ENCODE results near the gene TTC34.

TTC34 gene

DNA sequence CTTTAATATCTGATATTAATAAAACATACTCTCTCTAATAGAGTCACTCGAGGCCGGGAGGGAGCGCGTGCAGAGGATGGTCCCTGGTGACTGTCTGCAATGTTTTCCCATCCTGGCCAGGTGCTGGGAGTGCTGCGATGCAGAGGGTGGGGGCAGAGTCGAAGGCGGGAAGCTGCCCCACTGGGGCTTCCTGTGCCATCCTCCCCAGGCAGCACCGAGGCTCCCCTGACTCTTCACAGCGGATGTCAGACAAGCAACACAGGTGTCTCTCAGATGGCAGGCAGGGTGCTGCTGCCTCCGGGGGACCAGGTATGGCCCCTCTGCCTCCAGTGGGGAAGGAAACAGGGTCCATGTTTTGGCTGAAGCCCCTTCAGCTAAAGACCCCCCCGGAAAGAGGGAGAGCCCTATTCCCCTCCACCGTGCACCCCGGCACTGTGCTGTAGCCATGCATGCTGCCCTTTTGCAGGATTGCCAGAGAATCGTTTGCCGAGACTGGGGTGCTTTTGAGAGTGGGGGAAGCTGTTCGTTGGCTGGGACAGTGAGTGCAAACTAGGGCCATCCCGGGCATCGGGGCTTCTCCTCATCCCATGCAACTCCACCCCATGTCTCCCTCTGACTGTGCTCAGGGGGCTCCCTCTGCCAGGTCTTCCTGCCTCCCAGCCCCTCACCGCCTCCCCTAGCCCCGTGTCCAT, 32.1 kb upstream of the TTC34 start:
- TF ChIP-seq, protein P1, sequence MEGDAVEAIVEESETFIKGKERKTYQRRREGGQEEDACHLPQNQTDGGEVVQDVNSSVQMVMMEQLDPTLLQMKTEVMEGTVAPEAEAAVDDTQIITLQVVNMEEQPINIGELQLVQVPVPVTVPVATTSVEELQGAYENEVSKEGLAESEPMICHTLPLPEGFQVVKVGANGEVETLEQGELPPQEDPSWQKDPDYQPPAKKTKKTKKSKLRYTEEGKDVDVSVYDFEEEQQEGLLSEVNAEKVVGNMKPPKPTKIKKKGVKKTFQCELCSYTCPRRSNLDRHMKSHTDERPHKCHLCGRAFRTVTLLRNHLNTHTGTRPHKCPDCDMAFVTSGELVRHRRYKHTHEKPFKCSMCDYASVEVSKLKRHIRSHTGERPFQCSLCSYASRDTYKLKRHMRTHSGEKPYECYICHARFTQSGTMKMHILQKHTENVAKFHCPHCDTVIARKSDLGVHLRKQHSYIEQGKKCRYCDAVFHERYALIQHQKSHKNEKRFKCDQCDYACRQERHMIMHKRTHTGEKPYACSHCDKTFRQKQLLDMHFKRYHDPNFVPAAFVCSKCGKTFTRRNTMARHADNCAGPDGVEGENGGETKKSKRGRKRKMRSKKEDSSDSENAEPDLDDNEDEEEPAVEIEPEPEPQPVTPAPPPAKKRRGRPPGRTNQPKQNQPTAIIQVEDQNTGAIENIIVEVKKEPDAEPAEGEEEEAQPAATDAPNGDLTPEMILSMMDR (conservative IDR thresholded peaks at IDR 0.05; ENCODE audit: low read depth, low read length): no peak
- no peak for DNase-seq (ENCODE audit: low read depth)
- no peak overlapping the region for H3K4me3 ChIP-seq (ENCODE audit: low read length)

DNA sequence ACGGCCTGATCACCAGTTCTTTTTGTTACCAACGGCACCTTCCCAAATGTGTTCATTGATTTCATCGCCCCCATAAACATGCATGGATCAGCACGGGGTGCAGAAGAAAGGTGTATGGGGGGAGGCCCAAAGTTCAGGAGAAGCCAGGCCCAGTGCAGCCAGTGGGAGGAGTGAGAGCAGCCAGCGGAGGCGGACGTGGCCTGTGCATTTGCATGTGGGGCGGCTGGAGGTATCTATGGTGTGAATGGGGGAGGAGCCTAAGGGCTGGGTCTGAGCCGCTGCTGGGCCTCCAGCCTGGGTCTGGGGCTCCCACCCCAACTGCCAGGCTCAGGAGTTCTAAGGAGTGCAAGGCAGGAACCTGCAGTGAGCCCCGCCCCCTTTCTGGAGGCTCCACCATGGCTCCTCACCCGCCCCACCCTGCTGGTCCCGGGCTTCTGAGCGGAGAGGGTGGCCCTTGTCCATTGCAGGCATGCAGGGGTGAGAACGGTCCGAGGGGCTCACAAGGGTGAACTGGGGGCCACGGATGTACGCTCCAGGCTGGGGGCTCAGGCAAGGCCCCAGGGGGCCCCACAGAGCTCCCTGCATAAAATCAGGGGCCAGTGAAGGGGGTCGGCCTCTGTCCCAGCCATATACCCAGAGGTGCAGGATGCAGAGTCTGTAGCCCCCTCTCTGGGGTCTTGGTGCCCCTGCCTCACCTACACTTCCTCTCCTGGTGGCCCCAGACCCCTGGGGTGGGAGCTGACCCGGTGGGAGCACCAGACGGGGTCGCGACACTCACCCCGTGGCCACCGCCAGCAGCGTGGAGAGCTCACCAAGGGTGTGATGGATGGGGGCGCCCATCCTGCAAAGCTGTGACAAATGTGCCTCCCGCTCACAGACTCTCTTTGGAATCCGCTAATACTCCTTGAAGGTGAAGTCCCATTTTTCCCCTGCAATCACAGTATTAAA, 31.3 kb upstream of the TTC34 start:
- no peak overlapping the region for H3K4me3 ChIP-seq (ENCODE audit: low read length)
- TF ChIP-seq, protein P1 (conservative IDR thresholded peaks at IDR 0.05; ENCODE audit: low read depth, low read length): no peak
- no peak for DNase-seq (ENCODE audit: low read depth)

DNA sequence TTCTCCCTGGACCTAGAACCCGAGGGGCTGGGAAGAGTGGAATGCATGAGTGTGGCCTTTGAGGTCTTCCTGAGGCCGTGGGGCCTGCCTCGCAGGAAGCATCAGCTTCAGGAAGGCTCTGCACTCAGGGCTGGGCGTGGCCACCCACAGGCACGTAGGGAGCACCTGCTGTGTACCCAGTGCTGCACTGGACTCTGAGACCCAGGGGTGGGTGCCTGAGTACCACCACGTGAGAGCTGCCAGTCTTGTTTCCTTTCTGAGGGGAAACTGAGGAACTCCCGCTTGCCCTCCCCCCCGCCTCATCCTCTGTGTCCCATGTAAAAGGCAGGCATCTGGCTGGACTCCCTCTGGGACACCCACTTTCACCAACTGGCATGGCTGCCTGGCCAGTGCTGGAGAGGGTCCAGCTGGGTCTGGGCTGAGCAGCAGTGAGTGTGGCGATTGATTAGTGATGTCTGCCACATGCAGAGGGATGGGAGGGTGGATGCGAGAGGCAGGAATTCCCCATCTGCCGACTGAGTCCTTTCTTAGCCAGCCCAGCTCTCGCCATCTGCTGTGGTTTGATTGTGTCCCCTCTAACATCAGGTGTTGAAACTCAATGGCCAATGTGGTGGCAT, 30.2 kb upstream of the TTC34 start:
- DNase-seq (ENCODE audit: low read depth): no peak
- TF ChIP-seq, protein P1 (conservative IDR thresholded peaks at IDR 0.05; ENCODE audit: low read depth, low read length): no peak
- no peak overlapping the region for H3K4me3 ChIP-seq (ENCODE audit: low read length)

DNA sequence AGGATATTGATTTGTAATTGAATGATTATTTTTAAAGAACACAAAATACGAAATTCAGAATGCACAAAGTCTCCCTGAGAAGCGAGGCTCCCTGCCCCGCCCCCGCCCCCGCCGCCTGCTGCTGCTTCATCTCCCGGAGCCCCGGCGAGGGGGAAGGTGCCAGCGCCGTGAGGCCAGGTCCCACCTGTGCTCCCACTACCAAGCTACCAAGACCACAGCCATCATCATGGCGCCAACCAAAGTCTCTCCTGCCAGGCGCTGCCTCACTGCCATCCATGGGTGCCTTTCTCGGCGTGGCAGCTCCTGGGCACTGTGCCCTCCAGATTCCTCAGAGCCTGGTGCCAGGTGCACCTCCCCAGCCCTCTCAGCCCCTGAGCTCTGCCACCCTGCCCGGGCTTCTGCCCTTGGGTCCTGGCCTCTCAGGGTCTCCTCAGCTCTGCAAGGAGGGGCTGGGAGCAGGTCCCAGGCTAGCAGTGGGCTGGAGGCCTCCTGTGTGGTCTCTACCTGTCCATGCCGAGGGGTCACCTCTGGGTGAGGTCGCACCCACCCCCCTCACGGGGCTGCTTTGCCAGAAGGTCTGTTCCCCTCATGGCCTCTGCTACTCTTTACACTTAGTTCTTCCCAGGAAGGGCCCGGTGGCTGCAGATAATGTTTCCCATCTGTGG, 29.4 kb upstream of the TTC34 start:
- TF ChIP-seq, protein P1 (conservative IDR thresholded peaks at IDR 0.05; ENCODE audit: low read depth, low read length): no peak
- no peak for DNase-seq (ENCODE audit: low read depth)
- no peak overlapping the region for H3K4me3 ChIP-seq (ENCODE audit: low read length)

DNA sequence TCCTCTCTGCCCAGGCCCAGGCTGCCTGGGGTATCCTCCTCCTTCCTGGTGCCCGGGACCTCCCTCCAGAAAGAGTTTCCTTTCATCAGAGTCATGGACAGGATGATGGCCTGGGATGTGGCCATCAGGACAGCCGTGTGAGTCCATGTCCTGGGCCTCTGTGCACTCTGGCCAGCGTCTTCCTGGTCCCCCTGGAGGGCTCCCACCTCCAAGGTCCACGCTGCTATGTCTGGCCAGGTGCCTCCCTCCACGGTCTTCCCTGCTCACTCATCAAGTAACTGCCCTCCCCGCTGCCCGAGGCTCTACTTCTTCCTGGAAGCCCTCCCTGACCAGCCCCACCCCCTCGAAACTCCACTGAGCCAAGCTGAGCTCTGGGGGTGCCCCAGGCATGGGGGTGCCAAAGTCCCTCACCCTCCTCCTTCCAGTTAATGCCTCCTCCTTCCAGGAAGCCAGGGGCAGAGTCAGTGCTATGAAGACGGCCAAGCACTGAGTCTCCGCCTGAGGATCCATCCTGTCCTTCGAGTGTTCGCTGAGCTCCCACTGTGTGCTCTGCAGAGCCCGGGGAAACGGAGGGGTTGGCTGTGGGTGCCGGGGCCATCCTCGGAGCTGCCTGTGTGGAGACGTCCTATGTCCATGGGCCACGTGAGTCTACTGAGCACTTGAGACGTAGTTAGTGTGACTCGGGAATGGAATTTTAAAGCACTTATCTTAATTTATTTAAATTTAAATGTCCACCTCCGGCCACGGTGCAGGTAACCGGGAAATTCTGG, 28.5 kb upstream of the TTC34 start:
- TF ChIP-seq, protein P1 (conservative IDR thresholded peaks at IDR 0.05; ENCODE audit: low read depth, low read length): no peak
- no peak overlapping the region for H3K4me3 ChIP-seq (ENCODE audit: low read length)
- DNase-seq (ENCODE audit: low read depth): no peak

DNA sequence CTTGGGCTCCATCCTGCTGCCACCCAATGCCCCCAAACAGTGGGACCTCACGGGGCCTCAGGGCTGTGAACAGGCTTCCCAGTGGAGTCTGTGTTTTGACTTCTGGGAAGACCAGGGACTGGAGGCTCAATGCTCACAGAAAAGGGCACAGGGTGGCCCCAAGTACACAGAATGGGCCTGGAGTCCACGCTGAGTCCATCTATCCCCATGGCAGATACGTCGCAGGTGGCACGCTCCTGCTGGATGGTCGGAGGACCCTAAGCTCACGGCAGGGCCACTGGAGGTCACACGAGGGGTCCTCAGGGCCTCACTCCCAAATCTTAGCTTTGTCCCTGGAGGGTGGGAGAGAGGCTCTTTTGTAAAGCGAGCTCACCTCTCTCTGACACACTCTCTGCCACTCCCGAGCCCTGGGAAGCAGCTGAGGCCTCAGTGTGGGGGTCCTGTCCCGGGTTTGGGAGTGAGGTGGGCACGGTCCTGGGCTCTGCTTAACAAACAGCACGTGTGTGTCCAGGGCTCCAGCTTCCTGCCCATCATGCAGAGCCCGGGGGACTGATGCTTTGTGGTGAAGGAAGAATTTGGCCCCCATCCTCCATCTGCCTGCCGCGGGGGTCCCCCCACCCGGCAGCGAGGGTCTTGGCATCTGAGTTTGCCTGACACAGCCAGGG, 27.2 kb upstream of the TTC34 start:
- DNase-seq (ENCODE audit: low read depth): no peak
- H3K4me3 ChIP-seq (ENCODE audit: low read length): no peak overlapping the region
- TF ChIP-seq, protein P1 (conservative IDR thresholded peaks at IDR 0.05; ENCODE audit: low read depth, low read length): no peak

Data from retinal pigment epithelial cell (primary cell).